NT2/D1 (cell line): ENCODE results near the gene PAPOLA.
A peak's percentile ranks its signal among the peaks of the same experiment; 100 is the strongest.

Experiments
- DNase-seq: peaks from one replicate; pipeline ENCODE4 v3.0.0-alpha.2; 2011; ENCODE audit warnings: low read depth, low spot score
- H3K27me3 ChIP-seq: 2 replicates; pipeline ENCODE4 v1.6.0; 2011; ENCODE audit warnings: mild to moderate bottlenecking; ENCODE audit not compliant: insufficient read length, insufficient read depth
- H3K36me3 ChIP-seq: 2 replicates; pipeline ENCODE4 v1.6.1; 2011; ENCODE audit warnings: mild to moderate bottlenecking, low read length, mixed read lengths; ENCODE audit not compliant: insufficient read depth, insufficient read length
- H3K4me1 ChIP-seq: 2 replicates; pipeline ENCODE4 v1.5.1; 2011; ENCODE audit not compliant: insufficient read depth, insufficient read length
- H3K4me3 ChIP-seq: 2 replicates; pipeline ENCODE4 v1.5.1; 2011; ENCODE audit warnings: low read depth; ENCODE audit not compliant: insufficient read length
- H3K9ac ChIP-seq: 2 replicates; pipeline ENCODE4 v1.6.0; 2011; ENCODE audit warnings: low read depth; ENCODE audit not compliant: insufficient read length
- H3K9me3 ChIP-seq: 2 replicates; pipeline ENCODE4 v1.5.1; 2011; ENCODE audit warnings: mild to moderate bottlenecking, low read length; ENCODE audit not compliant: insufficient read depth
- SUZ12 ChIP-seq: IDR thresholded peaks from 2 replicates; pipeline ENCODE4 v1.6.1; 2011; ENCODE audit not compliant: insufficient read length, insufficient read depth; ENCODE audit errors: extremely low read depth
- YY1 ChIP-seq: IDR thresholded peaks from 2 replicates; pipeline ENCODE4 v1.6.1; 2011; ENCODE audit not compliant: insufficient read length, insufficient read depth
- ZNF274 ChIP-seq: IDR thresholded peaks from 2 replicates; pipeline ENCODE4 v1.6.1; 2011; ENCODE audit warnings: mild to moderate bottlenecking, low read depth, low read length

PAPOLA gene

DNA sequence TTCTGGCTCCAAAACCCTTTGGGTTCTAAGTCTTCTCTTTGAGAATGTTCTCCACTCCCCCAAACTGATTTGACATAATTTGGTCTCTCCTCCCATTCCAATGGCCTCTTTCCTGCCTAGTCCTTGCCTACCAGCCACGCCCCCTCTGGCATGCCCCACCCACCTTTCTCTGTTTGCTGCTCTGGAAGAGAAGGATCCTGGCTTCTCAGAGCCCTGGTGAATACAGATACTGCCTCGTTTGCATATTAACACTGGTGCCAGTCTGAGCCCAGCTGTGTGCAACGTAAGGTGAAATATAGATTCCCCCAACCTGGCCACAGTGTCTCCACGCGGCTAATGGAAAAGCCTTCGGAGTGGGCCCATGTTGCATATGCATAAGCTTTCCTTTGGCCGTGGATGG is 79.7 kb downstream of the PAPOLA start:
- H3K4me3 ChIP-seq = no peak overlapping the region
- TF ChIP-seq YY1 (no peak), SUZ12 (no peak), ZNF274 (no peak)

GRCh38 chr14:96582411-96582961 is 80.3 kb downstream of the PAPOLA start:
- Histone ChIP-seq H3K4me3 (no peak overlapping the region), H3K9me3 (no peaks in the 10 kb centered on the region), H3K27me3 (no peaks in the 10 kb centered on the region), H3K9ac (no peak overlapping the region), H3K4me1 (no peaks in the 10 kb centered on the region), H3K36me3 (no peaks in the 10 kb centered on the region)
- DNase-seq = no peak
- no peak for TF ChIP-seq ZNF274
- no peak for TF ChIP-seq YY1

More for the DNA sequence above, 79.7 kb downstream of the PAPOLA start:
- Histone ChIP-seq H3K9me3 (no peaks in the 10 kb centered on the region), H3K4me1 (no peaks in the 10 kb centered on the region), H3K36me3 (no peaks in the 10 kb centered on the region), H3K9ac (no peak overlapping the region), H3K27me3 (no peaks in the 10 kb centered on the region)
- no peak for DNase-seq

- Histone ChIP-seq H3K9ac (no peak overlapping the region), H3K27me3 (no peaks in the 10 kb centered on the region), H3K4me3 (no peak overlapping the region), H3K4me1 (no peaks in the 10 kb centered on the region), H3K9me3 (no peaks in the 10 kb centered on the region), H3K36me3 (no peaks in the 10 kb centered on the region)
- TF ChIP-seq YY1 = no peak
- TF ChIP-seq SUZ12 = no peak
- no peak for TF ChIP-seq ZNF274
- DNase-seq = no peak
Measured at GRCh38 chr14:96582995-96583394, 80.8 kb downstream of the PAPOLA start.

DNA sequence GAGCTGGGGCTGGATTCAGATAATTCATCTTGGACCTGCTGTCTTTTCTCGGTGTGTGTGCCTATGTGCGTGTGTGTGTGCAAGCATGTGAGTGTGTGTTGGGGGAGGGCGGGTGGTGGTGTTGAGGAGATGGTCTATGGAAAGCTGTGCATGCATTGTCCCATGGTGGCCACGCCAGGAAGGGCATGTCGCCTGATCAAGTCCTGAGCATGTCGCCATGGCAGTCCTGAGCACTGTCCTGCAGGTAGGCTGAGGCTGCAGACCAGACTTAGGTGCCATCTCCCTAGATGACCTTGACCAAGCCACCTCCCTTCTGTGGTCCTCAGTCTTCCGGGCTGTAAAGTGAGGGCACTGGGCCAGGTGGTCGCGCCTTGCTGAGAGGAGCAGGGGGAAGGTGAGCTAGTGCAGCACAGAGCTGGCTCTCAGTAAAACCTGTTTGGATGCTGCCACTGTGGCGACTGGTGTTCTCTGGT is 81.4 kb downstream of the PAPOLA start:
- Histone ChIP-seq H3K4me1 (no peaks in the 10 kb centered on the region), H3K27me3 (no peaks in the 10 kb centered on the region), H3K9ac (no peak overlapping the region), H3K9me3 (no peaks in the 10 kb centered on the region), H3K4me3 (no peak overlapping the region), H3K36me3 (no peaks in the 10 kb centered on the region)
- no peak for DNase-seq
- TF ChIP-seq YY1 (no peak), ZNF274 (no peak), SUZ12 (no peak)

GRCh38 chr14:96584199-96584906 is 82.2 kb downstream of the PAPOLA start:
- no peak overlapping the region for H3K4me3 ChIP-seq
- H3K27me3 ChIP-seq = no peaks in the 10 kb centered on the region
- no peaks in the 10 kb centered on the region for H3K36me3 ChIP-seq
- H3K9ac ChIP-seq = no peak overlapping the region
- DNase-seq = peak; percentile 46
- no peaks in the 10 kb centered on the region for H3K4me1 ChIP-seq
- TF ChIP-seq YY1 = no peak
- no peak for TF ChIP-seq SUZ12
- TF ChIP-seq ZNF274 = no peak
- no peaks in the 10 kb centered on the region for H3K9me3 ChIP-seq

GRCh38 chr14:96584907-96585671 is 82.9 kb downstream of the PAPOLA start:
- Histone ChIP-seq H3K36me3 (no peaks in the 10 kb centered on the region), H3K4me3 (no peak overlapping the region), H3K4me1 (no peaks in the 10 kb centered on the region), H3K9me3 (no peaks in the 10 kb centered on the region), H3K27me3 (no peaks in the 10 kb centered on the region), H3K9ac (no peak overlapping the region)
- no peak for DNase-seq
- TF ChIP-seq YY1 = no peak

DNA sequence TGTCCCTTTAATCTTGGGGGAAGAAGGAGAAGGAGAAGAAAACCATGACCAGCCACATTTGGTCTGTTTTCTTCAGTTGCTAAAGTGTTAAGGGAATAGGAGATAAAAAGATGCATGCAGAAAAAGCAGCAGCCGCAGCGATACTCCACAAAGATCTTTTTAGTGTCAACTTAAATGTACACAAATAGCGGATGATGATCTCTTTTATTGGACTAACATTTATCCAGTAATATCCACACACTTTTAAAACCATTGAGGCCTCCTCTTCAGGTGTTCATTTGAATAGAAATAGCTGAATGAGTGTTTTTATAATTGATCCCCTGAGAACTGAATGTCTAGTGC is 83.5 kb downstream of the PAPOLA start:
- Histone ChIP-seq H3K9me3 (no peaks in the 10 kb centered on the region), H3K4me3 (no peak overlapping the region), H3K9ac (no peak overlapping the region), H3K27me3 (no peaks in the 10 kb centered on the region), H3K4me1 (no peaks in the 10 kb centered on the region), H3K36me3 (no peaks in the 10 kb centered on the region)
- TF ChIP-seq YY1 = no peak
- DNase-seq = no peak
